ENCODE measurements around the gene LMTK2. TPM values are rescaled to one million over a fixed set of nuclear protein-coding genes. Genes with fewer than 3 reads are reported as not detected.

The LMTK2 gene
- total and polyA plus RNA-seq, 2 donors (not counting 1 experiment from before 2014, with no cell fraction given) = 4.9 to 13.1 TPM

DNA sequence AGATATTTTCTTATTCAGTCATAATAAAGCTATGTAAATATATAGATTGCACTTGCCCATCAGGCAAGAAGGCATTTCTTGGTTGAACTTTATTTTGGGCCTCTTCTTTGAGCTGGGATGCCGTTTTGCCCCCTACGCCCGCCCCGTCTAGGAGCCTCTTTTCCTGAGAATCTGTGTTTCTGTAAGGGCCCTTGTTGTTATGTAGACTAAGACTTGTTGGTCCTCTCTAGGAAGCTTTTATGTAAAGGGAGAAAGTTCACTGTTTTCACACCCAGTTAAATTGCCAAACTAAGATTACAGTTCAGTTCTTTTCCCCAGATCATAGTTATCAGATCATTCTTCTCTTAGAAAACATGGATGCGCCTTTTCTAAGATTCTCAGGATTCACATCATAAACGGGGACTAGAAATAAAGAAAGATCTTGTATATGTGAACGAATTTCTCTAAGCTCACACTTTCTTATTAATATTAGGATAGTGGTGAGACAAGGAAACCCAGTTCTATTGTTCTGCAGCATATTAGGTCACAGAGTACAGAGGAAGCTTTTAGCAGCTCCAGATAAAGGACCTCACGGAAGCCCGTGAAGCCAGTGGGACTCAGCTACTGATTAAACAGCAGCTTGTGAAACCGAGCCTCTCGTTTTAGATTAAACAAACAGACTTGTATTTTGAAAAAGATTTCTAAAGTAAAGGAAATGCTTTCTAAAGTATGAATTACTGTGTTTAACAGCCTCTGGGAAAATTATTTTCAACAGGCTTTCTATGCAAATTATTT lies 3.8 kb downstream of the LMTK2 start:
- DNase-seq (no peak), ATAC-seq (ENCODE audit: low read depth) (no peak)
- no peak overlapping the region for H2AFZ ChIP-seq (ENCODE audit: insufficient read depth, low read depth, low read length, poor library complexity, severe bottlenecking)
- peaks cover 86% of the 10 kb centered on the region for H3K79me2 ChIP-seq (ENCODE audit: control insufficient read depth, insufficient read depth, low read length)
- no peak overlapping the region for H3K4me2 ChIP-seq (replicated peaks; ENCODE audit: low read depth, low read length, poor library complexity, severe bottlenecking)
- POLR2A ChIA-PET = no interaction called here
- peaks cover 0 to 2% (median 0%) of the 10 kb centered on the region in 4 experiments for H3K27me3 ChIP-seq (replicated peaks in 1 of 4; ENCODE audit: control extremely low read depth in 1 of 4, control insufficient read depth in 3 of 4, insufficient read depth in 4 of 4, low read length in 3 of 4)
- H3K4me3 ChIP-seq (ENCODE audit: control extremely low read depth in 1 of 5, extremely low read depth in 1 of 5, insufficient read depth in 1 of 5, low read depth in 2 of 5, low read length in 4 of 5) = no peak overlapping the region
- no peak overlapping the region for H3K4me3 Mint-ChIP-seq
- intact Hi-C loops (cut with micrococcal nuclease) = no loop called here
- no peaks in the 10 kb centered on the region for H3K9me3 ChIP-seq (ENCODE audit: control extremely low read depth in 1 of 3, control insufficient read depth in 2 of 3, insufficient read depth in 1 of 3, low read length in 2 of 3)
- peaks cover 6% of the 10 kb centered on the region for H3K27me3 Mint-ChIP-seq
- peaks cover 24% of the 10 kb centered on the region for H3K4me1 Mint-ChIP-seq
- CTCF ChIA-PET = interaction anchor here (0.7 to 6.2 kb wide), 5 partner anchors 13 to 89 kb away, joined by 4 to 77 read pairs (median 6); no protein-coding TSS in a partner anchor
- peaks cover 2% of the 10 kb centered on the region for H3K9me3 Mint-ChIP-seq (ENCODE audit: insufficient read depth)
- no peak overlapping the region for H3K27ac ChIP-seq (ENCODE audit: low read length in 2 of 2)
- peaks cover 77% of the 10 kb centered on the region for H4K20me1 ChIP-seq (ENCODE audit: control insufficient read depth, insufficient read depth, low read length, poor library complexity, severe bottlenecking)
- peaks cover 10 to 14% of the 10 kb centered on the region in 2 donors for H3K4me1 ChIP-seq (ENCODE audit: control insufficient read depth in 2 of 2, insufficient read depth in 2 of 2, low read length in 2 of 2)
- no peak for TF ChIP-seq EZH2 (IDR thresholded peaks at IDR 0.05; ENCODE audit: borderline replicate concordance, insufficient read depth, low read depth, low read length, poor library complexity, severe bottlenecking)
- TF ChIP-seq CTCF (IDR thresholded peaks at IDR 0.05) = no peak
- WGBS (ENCODE audit: insufficient coverage) = 80% methylated on average over 4 of the region's 11 CpGs
- H3K27ac Mint-ChIP-seq = no peak overlapping the region
- no peak overlapping the region for H3K9ac ChIP-seq (ENCODE audit: low read length)
- no peaks in the 10 kb centered on the region for H3K36me3 ChIP-seq (replicated peaks in 1 of 2; ENCODE audit: control extremely low read depth in 1 of 2, control insufficient read depth in 1 of 2, extremely low read depth in 1 of 2, insufficient read depth in 2 of 2, low read length in 1 of 2)

- Histone ChIP-seq H3K9me3 (ENCODE audit: control extremely low read depth in 1 of 3, control insufficient read depth in 2 of 3, insufficient read depth in 1 of 3, low read length in 2 of 3) (no peaks in the 10 kb centered on the region), H3K27ac (ENCODE audit: low read length in 2 of 2) (no peak overlapping the region), H3K9ac (ENCODE audit: low read length) (no peak overlapping the region), H3K4me1 (ENCODE audit: control insufficient read depth in 2 of 2, insufficient read depth in 2 of 2, low read length in 2 of 2) (peaks cover 7% of the 10 kb centered on the region in 2 donors), H3K79me2 (ENCODE audit: control insufficient read depth, insufficient read depth, low read length) (peaks cover 84% of the 10 kb centered on the region), H3K4me2 (replicated peaks; ENCODE audit: low read depth, low read length, poor library complexity, severe bottlenecking) (no peak overlapping the region), H3K36me3 (replicated peaks in 1 of 2; ENCODE audit: control extremely low read depth in 1 of 2, control insufficient read depth in 1 of 2, extremely low read depth in 1 of 2, insufficient read depth in 2 of 2, low read length in 1 of 2) (no peaks in the 10 kb centered on the region), H3K27me3 (replicated peaks in 1 of 4; ENCODE audit: control extremely low read depth in 1 of 4, control insufficient read depth in 3 of 4, insufficient read depth in 4 of 4, low read length in 3 of 4) (peaks cover 0 to 2% (median 0%) of the 10 kb centered on the region in 4 experiments), H2AFZ (ENCODE audit: insufficient read depth, low read depth, low read length, poor library complexity, severe bottlenecking) (no peak overlapping the region), H3K4me3 (ENCODE audit: control extremely low read depth in 1 of 5, extremely low read depth in 1 of 5, insufficient read depth in 1 of 5, low read depth in 2 of 5, low read length in 4 of 5) (no peak overlapping the region), H4K20me1 (ENCODE audit: control insufficient read depth, insufficient read depth, low read length, poor library complexity, severe bottlenecking) (peaks cover 93% of the 10 kb centered on the region)
- TF ChIP-seq CTCF (IDR thresholded peaks at IDR 0.05) (no peak), EZH2 (IDR thresholded peaks at IDR 0.05; ENCODE audit: borderline replicate concordance, insufficient read depth, low read depth, low read length, poor library complexity, severe bottlenecking) (no peak)
- peaks cover 15% of the 10 kb centered on the region for H3K4me1 Mint-ChIP-seq
- ATAC-seq (ENCODE audit: low read depth) = no peak
- no peak overlapping the region for H3K27ac Mint-ChIP-seq
- H3K4me3 Mint-ChIP-seq = no peak overlapping the region
- no peak for DNase-seq
- CTCF ChIA-PET = interaction anchor here (1.1 to 6.2 kb wide), 3 partner anchors 38 to 90 kb away, joined by 3 to 77 read pairs (median 11); no protein-coding TSS in a partner anchor
- intact Hi-C loops (cut with micrococcal nuclease) = no loop called here
- POLR2A ChIA-PET = interaction anchor here (0.6 kb wide), 1 partner anchor 742 kb away, joined by 3 read pairs; no protein-coding TSS in a partner anchor
- 100% methylated on average over 2 of the region's 4 CpGs for WGBS (ENCODE audit: insufficient coverage)
- H3K27me3 Mint-ChIP-seq = peaks cover 6% of the 10 kb centered on the region
- H3K9me3 Mint-ChIP-seq (ENCODE audit: insufficient read depth) = peaks cover 2% of the 10 kb centered on the region
Observed at GRCh38 chr7:98112077-98112476, 5.4 kb downstream of the LMTK2 start.

Measured in B cell (primary cell).